Naive thymus-derived CD8-positive, alpha-beta T cell (primary cell): ENCODE measurements around the gene ANO6. TPM values are rescaled to one million over a fixed set of nuclear protein-coding genes. Genes with fewer than 3 reads are reported as not detected.

Experiments
- ATAC-seq, 2 donors: fragments of 150-1000 bp; cut with Tn5 transposase in 1 of 2; sonication (Bioruptor Pico), chemical (Tn5 transposase) in 1 of 2; 1 replicate in 1 of 2; 2 replicates in 1 of 2; pipeline ENCODE4 v1.10.0; 2021; ENCODE audit warnings: mild to moderate bottlenecking in 2 of 2, moderate library complexity in 2 of 2
- POLR2A ChIA-PET: fragments of 350-600 bp; sonication (Branson Sonifier 250); formaldehyde crosslinking; loops from one replicate; lab custom pipeline; 2021; ENCODE audit warnings: antibody characterized with exemption; lab: Charles Lee
- DNase-seq, 10 donors: peaks; one replicate each; pipeline versions ENCODE4 v3.0.0 to v3.0.0-alpha.2; 2020 to 2022
- H3K27ac Mint-ChIP-seq, 10 donors: one replicate each; pipeline ENCODE4 v1.8.0; 2020 to 2022; ENCODE audit warnings: mild to moderate bottlenecking in 10 of 10, mixed read lengths in 10 of 10, moderate library complexity in 4 of 10, inconsistent platforms in 1 of 10
- H3K27me3 Mint-ChIP-seq, 5 donors: one replicate each; pipeline ENCODE4 v1.8.0; 2021 to 2022; ENCODE audit warnings: mixed read lengths in 5 of 5
- H3K36me3 Mint-ChIP-seq, 3 donors: one replicate each; pipeline ENCODE4 v1.8.0; 2020 to 2022; ENCODE audit warnings: mixed read lengths in 3 of 3, mild to moderate bottlenecking in 2 of 3, inconsistent platforms in 1 of 3
- H3K4me1 Mint-ChIP-seq, 4 donors: one replicate each; pipeline ENCODE4 v1.8.0; 2021 to 2022; ENCODE audit warnings: mixed read lengths in 4 of 4
- H3K4me3 Mint-ChIP-seq, 10 donors: one replicate each; pipeline ENCODE4 v1.8.0; 2020 to 2022; ENCODE audit warnings: mild to moderate bottlenecking in 10 of 10, mixed read lengths in 10 of 10, moderate library complexity in 6 of 10, inconsistent platforms in 1 of 10
- H3K9me3 Mint-ChIP-seq, 9 donors: one replicate each; pipeline ENCODE4 v1.8.0; 2020 to 2022; ENCODE audit warnings: mixed read lengths in 9 of 9, mild to moderate bottlenecking in 3 of 9, inconsistent platforms in 1 of 9, moderate library complexity in 1 of 9
- polyA plus RNA-seq, 3 donors: library from polyadenylated mRNA; unstranded; fragments of 300-500 nt; fragmentation: Illumina TruSeq; gene quantifications; one replicate each; pipeline ENCODE4 v1.2.3, GENCODE V29; 2021
- total RNA-seq, 8 experiments: library from RNA in 2 of 8; stranded (reverse) in 2 of 8; gene quantifications; one replicate each; pipeline ENCODE4 v1.2.3 and lab custom pipeline; 2021 to 2026

ANO6 gene
- total and polyA plus RNA-seq, 5 experiments from 2014 or later = 13.4 to 18.6 (median 17.5) TPM

GRCh38 chr12:45353944-45354343 lies 138.0 kb downstream of the ANO6 start:
- DNase-seq (no peak), ATAC-seq (no peak)
- peaks cover 0 to 11% (median 9%) of the 10 kb centered on the region in 4 donors for H3K4me1 Mint-ChIP-seq
- peaks cover 40 to 80% (median 64%) of the 10 kb centered on the region in 3 donors for H3K36me3 Mint-ChIP-seq
- no peaks in the 10 kb centered on the region for H3K9me3 Mint-ChIP-seq
- no peaks in the 10 kb centered on the region for H3K27me3 Mint-ChIP-seq
- H3K4me3 Mint-ChIP-seq = no peak overlapping the region
- POLR2A ChIA-PET = no interaction called here
- peak overlapping the region in 6 of 10 donors; percentile 4 to 57 (median 20) for H3K27ac Mint-ChIP-seq

GRCh38 chr12:45354399-45354798 lies 138.5 kb downstream of the ANO6 start:
- POLR2A ChIA-PET = no interaction called here

GRCh38 chr12:45355730-45356129 lies 139.8 kb downstream of the ANO6 start:
- ATAC-seq (no peak), DNase-seq (no peak)
- H3K27me3 Mint-ChIP-seq = no peaks in the 10 kb centered on the region
- H3K27ac Mint-ChIP-seq = peak overlapping the region in 1 of 10 donors; percentile 9
- H3K4me1 Mint-ChIP-seq = peaks cover 0 to 11% (median 9%) of the 10 kb centered on the region in 4 donors
- H3K4me3 Mint-ChIP-seq = no peak overlapping the region
- POLR2A ChIA-PET = no interaction called here
- peaks cover 37 to 78% (median 64%) of the 10 kb centered on the region in 3 donors for H3K36me3 Mint-ChIP-seq
- peaks cover 0 to 5% (median 1%) of the 10 kb centered on the region in 9 donors for H3K9me3 Mint-ChIP-seq

More at GRCh38 chr12:45354399-45354798, 138.5 kb downstream of the ANO6 start:
- no peak for DNase-seq
- Mint-ChIP-seq H3K9me3 (no peaks in the 10 kb centered on the region), H3K4me3 (no peak overlapping the region), H3K4me1 (peaks cover 0 to 11% (median 9%) of the 10 kb centered on the region in 4 donors), H3K36me3 (peaks cover 38 to 78% (median 64%) of the 10 kb centered on the region in 3 donors), H3K27ac (peak overlapping the region in 7 of 10 donors; percentile 11 to 45 (median 28)), H3K27me3 (no peaks in the 10 kb centered on the region)
- no peak for ATAC-seq

GRCh38 chr12:45356822-45357538 lies 141.1 kb downstream of the ANO6 start:
- POLR2A ChIA-PET = no interaction called here
- Mint-ChIP-seq H3K27me3 (no peaks in the 10 kb centered on the region), H3K36me3 (peaks cover 34 to 75% (median 64%) of the 10 kb centered on the region in 3 donors), H3K4me1 (peaks cover 0 to 11% (median 6%) of the 10 kb centered on the region in 4 donors), H3K27ac (peak overlapping the region in 1 of 10 donors; percentile 2), H3K4me3 (no peak overlapping the region), H3K9me3 (peaks cover 0 to 16% (median 9%) of the 10 kb centered on the region in 9 donors)
- DNase-seq (no peak), ATAC-seq (no peak)

- H3K4me1 Mint-ChIP-seq = peaks cover 0 to 11% (median 6%) of the 10 kb centered on the region in 4 donors
- no peak overlapping the region for H3K4me3 Mint-ChIP-seq
- DNase-seq (no peak), ATAC-seq (no peak)
- no peak overlapping the region for H3K27ac Mint-ChIP-seq
- no peaks in the 10 kb centered on the region for H3K27me3 Mint-ChIP-seq
- peaks cover 0 to 24% (median 16%) of the 10 kb centered on the region in 9 donors for H3K9me3 Mint-ChIP-seq
- POLR2A ChIA-PET = no interaction called here
- peaks cover 39 to 74% (median 66%) of the 10 kb centered on the region in 3 donors for H3K36me3 Mint-ChIP-seq
Measured at GRCh38 chr12:45357539-45358417, 141.9 kb downstream of the ANO6 start.

- no peaks in the 10 kb centered on the region for H3K27me3 Mint-ChIP-seq
- H3K4me1 Mint-ChIP-seq = no peaks in the 10 kb centered on the region
- peaks cover 8 to 48% (median 33%) of the 10 kb centered on the region in 9 donors for H3K9me3 Mint-ChIP-seq
- no peak overlapping the region for H3K4me3 Mint-ChIP-seq
- H3K27ac Mint-ChIP-seq = no peak overlapping the region
- POLR2A ChIA-PET = no interaction called here
- H3K36me3 Mint-ChIP-seq = peaks cover 59 to 76% (median 68%) of the 10 kb centered on the region in 3 donors
- DNase-seq = no peak
- ATAC-seq = no peak
Measured at GRCh38 chr12:45362291-45362690, 146.4 kb downstream of the ANO6 start.

GRCh38 chr12:45363903-45364302 lies 148.0 kb downstream of the ANO6 start:
- POLR2A ChIA-PET = no interaction called here
- Mint-ChIP-seq H3K4me1 (no peaks in the 10 kb centered on the region), H3K9me3 (peaks cover 8 to 48% (median 33%) of the 10 kb centered on the region in 9 donors), H3K36me3 (peaks cover 62 to 77% (median 69%) of the 10 kb centered on the region in 3 donors), H3K27ac (no peak overlapping the region), H3K4me3 (no peak overlapping the region), H3K27me3 (no peaks in the 10 kb centered on the region)
- ATAC-seq (no peak), DNase-seq (no peak)

- H3K36me3 Mint-ChIP-seq = peaks cover 33 to 54% (median 48%) of the 10 kb centered on the region in 3 donors
- H3K9me3 Mint-ChIP-seq = peaks cover 0 to 23% (median 14%) of the 10 kb centered on the region in 9 donors
- no peak overlapping the region for H3K4me3 Mint-ChIP-seq
- no peak for ATAC-seq
- no peaks in the 10 kb centered on the region for H3K4me1 Mint-ChIP-seq
- H3K27me3 Mint-ChIP-seq = no peaks in the 10 kb centered on the region
- no peak overlapping the region for H3K27ac Mint-ChIP-seq
- no peak for DNase-seq
- POLR2A ChIA-PET = interaction anchor here (0.6 kb wide), 1 partner anchor 16 kb away, joined by 6 read pairs; no protein-coding TSS in a partner anchor
Measured at GRCh38 chr12:45368841-45369489, 153.1 kb downstream of the ANO6 start.

GRCh38 chr12:45377815-45378214 lies 161.9 kb downstream of the ANO6 start:
- no peak for DNase-seq
- no peak overlapping the region for H3K27ac Mint-ChIP-seq
- H3K27me3 Mint-ChIP-seq = no peaks in the 10 kb centered on the region
- ATAC-seq = no peak
- peaks cover 13 to 43% (median 35%) of the 10 kb centered on the region in 3 donors for H3K36me3 Mint-ChIP-seq
- H3K4me1 Mint-ChIP-seq = no peaks in the 10 kb centered on the region
- H3K4me3 Mint-ChIP-seq = no peak overlapping the region
- peaks cover 0 to 2% (median 0%) of the 10 kb centered on the region in 9 donors for H3K9me3 Mint-ChIP-seq
- POLR2A ChIA-PET = no interaction called here

GRCh38 chr12:45379261-45379660 lies 163.4 kb downstream of the ANO6 start:
- no peak for DNase-seq
- no peaks in the 10 kb centered on the region for H3K4me1 Mint-ChIP-seq
- POLR2A ChIA-PET = no interaction called here

GRCh38 chr12:45381351-45381750 lies 165.5 kb downstream of the ANO6 start:
- DNase-seq (no peak), ATAC-seq (no peak)
- Mint-ChIP-seq H3K4me3 (no peak overlapping the region), H3K9me3 (peaks cover 0 to 2% (median 0%) of the 10 kb centered on the region in 9 donors), H3K4me1 (no peaks in the 10 kb centered on the region), H3K27me3 (no peaks in the 10 kb centered on the region), H3K36me3 (peaks cover 35 to 72% (median 62%) of the 10 kb centered on the region in 3 donors), H3K27ac (no peak overlapping the region)
- POLR2A ChIA-PET = no interaction called here

More at GRCh38 chr12:45379261-45379660, 163.4 kb downstream of the ANO6 start:
- peaks cover 0 to 2% (median 0%) of the 10 kb centered on the region in 9 donors for H3K9me3 Mint-ChIP-seq
- ATAC-seq = no peak
- no peaks in the 10 kb centered on the region for H3K27me3 Mint-ChIP-seq
- no peak overlapping the region for H3K27ac Mint-ChIP-seq
- H3K36me3 Mint-ChIP-seq = peaks cover 22 to 55% (median 48%) of the 10 kb centered on the region in 3 donors
- no peak overlapping the region for H3K4me3 Mint-ChIP-seq

GRCh38 chr12:45388545-45388944 lies 172.7 kb downstream of the ANO6 start:
- POLR2A ChIA-PET = no interaction called here
- DNase-seq (peak in 1 of 10 donors; percentile 5), ATAC-seq (no peak)
- no peak overlapping the region for H3K27ac Mint-ChIP-seq
- no peaks in the 10 kb centered on the region for H3K27me3 Mint-ChIP-seq
- no peaks in the 10 kb centered on the region for H3K4me1 Mint-ChIP-seq
- no peak overlapping the region for H3K4me3 Mint-ChIP-seq
- H3K36me3 Mint-ChIP-seq = peaks cover 28 to 51% (median 46%) of the 10 kb centered on the region in 3 donors
- H3K9me3 Mint-ChIP-seq = peaks cover 0 to 10% (median 0%) of the 10 kb centered on the region in 9 donors
